Neural cell (in vitro differentiated cells): Measurements from ENCODE around the gene SPINDOC.
"Not testable (repeated sequence)": the region's sequence is repeated elsewhere in the genome, so short reads cannot be mapped to it uniquely, and the experiment has no call there.

ENCODE experiments used
- EP300 ChIP-seq: fragments of 450-650 bp; conservative IDR thresholded peaks from 2 replicates; pipeline ENCODE4 v1.6.1; 2014; ENCODE audit warnings: antibody characterized with exemption, mild to moderate bottlenecking, moderate library complexity; ENCODE audit not compliant: poor library complexity, severe bottlenecking
- EZH2 ChIP-seq: fragments of 200-600, 300-800 bp; shearing (Covaris generic), sonication (generic); IDR thresholded peaks from 2 replicates; pipeline ENCODE4 v1.6.1; 2014; ENCODE audit warnings: antibody characterized with exemption, low read length, borderline replicate concordance, mild to moderate bottlenecking; ENCODE audit not compliant: insufficient read depth, poor library complexity, severe bottlenecking
- TF ChIP-seq, protein P1 (sequence below): fragments of 450-650 bp; IDR thresholded peaks from 2 replicates; pipeline ENCODE4 v1.5.1; 2014; ENCODE audit warnings: antibody characterized with exemption, mild to moderate bottlenecking, moderate library complexity; ENCODE audit not compliant: poor library complexity, severe bottlenecking
- TF ChIP-seq, protein P2 (sequence below): IDR thresholded peaks from 2 replicates; pipeline ENCODE4 v1.6.1; 2012; ENCODE audit warnings: borderline replicate concordance

GRCh38 chr11:63771741-63772318 is 41.4 kb upstream of the SPINDOC start:
- TF ChIP-seq, protein P1, sequence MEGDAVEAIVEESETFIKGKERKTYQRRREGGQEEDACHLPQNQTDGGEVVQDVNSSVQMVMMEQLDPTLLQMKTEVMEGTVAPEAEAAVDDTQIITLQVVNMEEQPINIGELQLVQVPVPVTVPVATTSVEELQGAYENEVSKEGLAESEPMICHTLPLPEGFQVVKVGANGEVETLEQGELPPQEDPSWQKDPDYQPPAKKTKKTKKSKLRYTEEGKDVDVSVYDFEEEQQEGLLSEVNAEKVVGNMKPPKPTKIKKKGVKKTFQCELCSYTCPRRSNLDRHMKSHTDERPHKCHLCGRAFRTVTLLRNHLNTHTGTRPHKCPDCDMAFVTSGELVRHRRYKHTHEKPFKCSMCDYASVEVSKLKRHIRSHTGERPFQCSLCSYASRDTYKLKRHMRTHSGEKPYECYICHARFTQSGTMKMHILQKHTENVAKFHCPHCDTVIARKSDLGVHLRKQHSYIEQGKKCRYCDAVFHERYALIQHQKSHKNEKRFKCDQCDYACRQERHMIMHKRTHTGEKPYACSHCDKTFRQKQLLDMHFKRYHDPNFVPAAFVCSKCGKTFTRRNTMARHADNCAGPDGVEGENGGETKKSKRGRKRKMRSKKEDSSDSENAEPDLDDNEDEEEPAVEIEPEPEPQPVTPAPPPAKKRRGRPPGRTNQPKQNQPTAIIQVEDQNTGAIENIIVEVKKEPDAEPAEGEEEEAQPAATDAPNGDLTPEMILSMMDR, result not testable (repeated sequence)
- not testable (repeated sequence) for TF ChIP-seq EP300, EZH2
- TF ChIP-seq, protein P2, sequence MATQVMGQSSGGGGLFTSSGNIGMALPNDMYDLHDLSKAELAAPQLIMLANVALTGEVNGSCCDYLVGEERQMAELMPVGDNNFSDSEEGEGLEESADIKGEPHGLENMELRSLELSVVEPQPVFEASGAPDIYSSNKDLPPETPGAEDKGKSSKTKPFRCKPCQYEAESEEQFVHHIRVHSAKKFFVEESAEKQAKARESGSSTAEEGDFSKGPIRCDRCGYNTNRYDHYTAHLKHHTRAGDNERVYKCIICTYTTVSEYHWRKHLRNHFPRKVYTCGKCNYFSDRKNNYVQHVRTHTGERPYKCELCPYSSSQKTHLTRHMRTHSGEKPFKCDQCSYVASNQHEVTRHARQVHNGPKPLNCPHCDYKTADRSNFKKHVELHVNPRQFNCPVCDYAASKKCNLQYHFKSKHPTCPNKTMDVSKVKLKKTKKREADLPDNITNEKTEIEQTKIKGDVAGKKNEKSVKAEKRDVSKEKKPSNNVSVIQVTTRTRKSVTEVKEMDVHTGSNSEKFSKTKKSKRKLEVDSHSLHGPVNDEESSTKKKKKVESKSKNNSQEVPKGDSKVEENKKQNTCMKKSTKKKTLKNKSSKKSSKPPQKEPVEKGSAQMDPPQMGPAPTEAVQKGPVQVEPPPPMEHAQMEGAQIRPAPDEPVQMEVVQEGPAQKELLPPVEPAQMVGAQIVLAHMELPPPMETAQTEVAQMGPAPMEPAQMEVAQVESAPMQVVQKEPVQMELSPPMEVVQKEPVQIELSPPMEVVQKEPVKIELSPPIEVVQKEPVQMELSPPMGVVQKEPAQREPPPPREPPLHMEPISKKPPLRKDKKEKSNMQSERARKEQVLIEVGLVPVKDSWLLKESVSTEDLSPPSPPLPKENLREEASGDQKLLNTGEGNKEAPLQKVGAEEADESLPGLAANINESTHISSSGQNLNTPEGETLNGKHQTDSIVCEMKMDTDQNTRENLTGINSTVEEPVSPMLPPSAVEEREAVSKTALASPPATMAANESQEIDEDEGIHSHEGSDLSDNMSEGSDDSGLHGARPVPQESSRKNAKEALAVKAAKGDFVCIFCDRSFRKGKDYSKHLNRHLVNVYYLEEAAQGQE, result not testable (repeated sequence)
